Tibial nerve (tissue), 3 donors: Measurements from ENCODE around the gene AGAP3.

Experiments used
- EP300 ChIP-seq, 2 donors: sonication (generic); formaldehyde crosslinking; IDR thresholded peaks; one replicate each; pipeline ENCODE4 v1.6.1; 2017; ENCODE audit warnings: antibody characterized with exemption in 2 of 2, mild to moderate bottlenecking in 1 of 2
- POLR2A ChIP-seq, 2 donors: fragments of 450-650 bp; IDR thresholded peaks; one replicate each; pipeline ENCODE4 v1.6.1; 2017; ENCODE audit warnings: antibody characterized with exemption in 2 of 2, mild to moderate bottlenecking in 2 of 2, moderate library complexity in 2 of 2

- TF ChIP-seq EP300 (IDR thresholded peaks at IDR 0.05), result no peak
- no peak for TF ChIP-seq POLR2A (IDR thresholded peaks at IDR 0.05)
These were observed 2.5 kb upstream of the AGAP3 start for GRCh38 chr7:151083824-151084160.
